G401.6 (cell line): ENCODE measurements around the gene UROC1.

Experiments used
- FAIRE-seq: peaks from 2 replicates; lab custom pipeline; 2012; peaks lifted over from hg19 to GRCh38; lab: Jason Lieb, UNC

UROC1 gene

DNA sequence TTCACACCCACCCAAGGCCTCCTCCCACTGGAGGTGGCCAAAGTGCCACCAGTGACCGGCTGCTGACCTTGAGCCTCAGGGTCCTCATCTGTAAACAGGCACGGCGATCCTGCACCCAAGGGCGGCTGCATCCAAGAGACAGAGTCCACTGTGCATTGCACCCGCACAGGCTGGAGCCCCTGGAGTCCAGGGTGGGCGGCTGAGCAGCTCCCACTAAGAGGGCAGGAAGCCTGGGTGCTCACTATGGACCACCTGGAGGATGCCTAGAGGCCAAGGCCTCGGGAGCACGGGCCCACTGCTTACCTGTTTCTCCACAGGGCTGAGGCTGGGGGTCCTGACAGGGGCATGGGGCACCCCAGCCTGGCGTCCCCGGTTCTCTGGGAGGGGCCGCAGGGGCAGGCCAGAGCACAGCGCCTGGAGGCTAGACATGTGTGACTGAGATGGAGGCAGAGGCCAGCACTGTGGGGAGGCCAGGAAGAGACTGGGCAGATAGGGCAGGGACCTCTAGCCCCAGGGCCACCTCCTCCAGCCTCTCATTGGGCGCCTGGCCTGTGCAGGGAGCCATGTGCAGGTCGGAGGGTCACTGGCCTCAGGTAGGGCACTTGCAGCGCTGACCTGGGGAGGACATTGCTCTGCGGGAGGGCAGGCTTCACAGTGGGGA, at the start of gene UROC1:
Gene UROC1 (minus strand): TSS at position 483 of the 661 bp plus-strand sequence. CDS start 54 bp downstream, at position 429.
- no peak for FAIRE-seq

DNA sequence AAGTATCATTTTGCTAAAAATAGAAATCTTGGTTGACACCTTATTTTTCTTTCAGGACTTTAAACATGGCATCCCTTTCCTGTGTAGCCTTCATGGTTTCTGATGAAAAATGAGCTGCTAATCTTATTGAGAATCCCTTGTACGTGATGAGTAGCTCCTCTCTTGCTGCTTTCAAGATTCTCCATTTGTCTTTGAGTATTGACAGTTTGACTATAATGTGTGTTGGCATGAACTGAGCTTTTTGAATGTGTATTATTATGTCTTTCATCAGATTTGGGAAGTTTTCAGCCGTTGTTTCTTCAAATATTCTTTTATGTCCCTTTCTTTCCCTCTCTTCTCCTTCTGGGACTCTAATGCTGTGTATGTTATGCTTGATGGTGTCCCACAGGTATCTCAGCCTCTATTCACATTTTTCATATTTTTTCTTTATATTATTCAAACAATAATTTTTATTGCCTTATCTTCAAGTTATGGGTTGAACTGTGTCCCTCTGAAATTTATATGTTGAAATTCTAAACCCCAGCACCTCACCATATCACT, 45.2 kb upstream of the UROC1 start:
- no peak for FAIRE-seq

DNA sequence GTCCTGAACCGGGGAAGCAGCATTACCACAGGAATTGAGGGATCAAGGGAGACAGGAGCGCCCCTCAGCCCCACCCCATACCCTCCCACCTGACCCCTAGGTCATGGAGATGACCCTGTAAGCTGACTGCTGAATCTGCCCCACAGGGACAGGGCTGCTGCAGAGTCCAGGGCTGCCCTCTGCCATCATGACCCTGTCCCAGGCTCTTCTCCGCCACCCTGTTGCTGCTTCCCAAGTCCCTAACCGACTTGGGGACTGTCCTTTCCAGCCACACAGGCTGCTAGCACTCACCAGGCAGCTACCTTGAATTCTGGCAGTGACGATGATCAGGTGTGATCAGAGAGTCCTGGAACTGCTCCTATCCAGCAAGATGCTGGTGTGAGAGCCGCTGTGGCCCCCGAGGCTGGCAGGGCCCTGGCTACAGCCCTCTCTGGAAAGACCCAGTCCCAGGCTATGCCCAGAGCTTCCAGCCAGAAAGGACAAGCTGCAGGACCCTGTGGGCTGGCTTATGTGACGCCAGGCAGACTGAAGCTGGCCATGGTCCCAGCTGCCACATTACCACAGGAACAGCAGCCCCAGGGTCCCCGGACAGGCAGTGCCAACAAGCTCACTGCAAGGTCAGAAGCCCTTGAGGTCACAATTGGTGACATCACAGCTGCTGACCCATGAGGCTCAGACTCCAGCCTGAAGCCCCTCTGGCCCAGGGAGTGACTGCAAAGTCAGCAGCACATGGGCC, 40.9 kb upstream of the UROC1 start, which contains the start of gene C3orf22:
Gene C3orf22 (minus strand): TSS at position 597 of the 736 bp plus-strand sequence. CDS start 5,542 bp downstream, outside the sequence.
- FAIRE-seq: no peak

DNA sequence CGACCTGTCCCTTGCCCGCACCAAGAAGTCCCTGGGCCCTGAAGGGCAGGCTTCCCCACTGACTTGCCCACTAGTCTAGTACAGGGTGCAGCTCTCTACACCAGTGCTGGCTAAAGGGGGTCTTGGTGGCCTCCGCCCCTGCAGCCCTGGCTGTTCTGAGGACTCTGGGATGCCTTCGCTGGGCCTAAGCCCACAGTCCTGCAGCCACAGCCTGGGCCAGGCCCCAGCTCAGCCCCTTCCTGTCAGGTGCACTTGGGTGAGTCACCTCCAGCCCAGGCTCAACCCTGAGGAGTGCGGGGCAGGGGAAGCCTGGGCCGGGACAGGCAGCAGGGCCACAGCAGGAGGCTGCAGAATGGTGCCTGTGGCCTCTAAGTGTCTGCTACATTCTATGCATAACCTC, 40.2 kb upstream of the UROC1 start:
- no peak for FAIRE-seq

DNA sequence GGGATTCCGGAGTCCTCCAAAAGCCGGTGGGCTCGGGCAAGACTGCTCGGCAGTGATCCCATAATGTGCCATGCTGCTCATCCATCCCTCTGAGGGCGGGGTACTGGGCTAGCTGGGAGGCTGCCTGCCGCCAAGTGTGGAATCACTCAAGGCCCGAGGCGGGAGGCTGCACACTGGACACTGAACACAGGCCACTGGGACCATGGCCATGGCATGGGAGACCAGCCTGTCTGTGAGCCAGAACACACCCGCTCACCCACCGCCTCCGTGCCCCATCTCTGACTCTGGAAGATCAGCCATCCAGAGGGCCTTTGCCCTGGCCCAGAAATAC, 39.8 kb upstream of the UROC1 start:
- no peak for FAIRE-seq

DNA sequence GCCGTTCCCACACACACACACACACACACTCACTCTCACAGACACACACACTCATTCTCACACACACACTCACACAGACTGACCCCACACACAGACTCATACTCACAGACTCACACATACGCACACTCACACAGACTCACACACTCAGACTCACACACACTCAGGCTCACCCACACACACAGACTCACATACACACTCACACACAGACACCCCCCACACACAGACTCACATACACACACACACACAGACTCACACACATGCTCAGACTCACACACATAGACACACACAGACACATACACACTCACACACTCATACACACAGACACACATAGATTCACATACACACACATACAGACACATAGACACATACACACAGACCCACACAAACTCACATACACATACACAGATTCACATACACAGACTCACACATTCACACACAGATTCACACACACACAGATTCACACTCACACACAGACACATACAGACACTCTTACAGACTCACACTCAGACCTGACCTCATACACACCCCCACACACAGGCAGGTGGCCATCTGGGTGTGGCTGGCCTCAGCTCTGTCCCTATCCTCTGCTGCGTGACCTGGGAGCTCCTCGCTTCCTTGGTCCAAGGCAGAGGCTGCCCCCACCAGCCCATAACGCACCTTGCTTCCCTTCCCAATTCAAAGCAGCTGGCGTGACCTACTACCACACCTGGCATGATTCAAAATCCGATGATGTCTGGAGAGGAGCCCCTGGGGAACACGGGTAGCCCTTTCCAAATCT, 39.3 kb upstream of the UROC1 start:
- no peak for FAIRE-seq

DNA sequence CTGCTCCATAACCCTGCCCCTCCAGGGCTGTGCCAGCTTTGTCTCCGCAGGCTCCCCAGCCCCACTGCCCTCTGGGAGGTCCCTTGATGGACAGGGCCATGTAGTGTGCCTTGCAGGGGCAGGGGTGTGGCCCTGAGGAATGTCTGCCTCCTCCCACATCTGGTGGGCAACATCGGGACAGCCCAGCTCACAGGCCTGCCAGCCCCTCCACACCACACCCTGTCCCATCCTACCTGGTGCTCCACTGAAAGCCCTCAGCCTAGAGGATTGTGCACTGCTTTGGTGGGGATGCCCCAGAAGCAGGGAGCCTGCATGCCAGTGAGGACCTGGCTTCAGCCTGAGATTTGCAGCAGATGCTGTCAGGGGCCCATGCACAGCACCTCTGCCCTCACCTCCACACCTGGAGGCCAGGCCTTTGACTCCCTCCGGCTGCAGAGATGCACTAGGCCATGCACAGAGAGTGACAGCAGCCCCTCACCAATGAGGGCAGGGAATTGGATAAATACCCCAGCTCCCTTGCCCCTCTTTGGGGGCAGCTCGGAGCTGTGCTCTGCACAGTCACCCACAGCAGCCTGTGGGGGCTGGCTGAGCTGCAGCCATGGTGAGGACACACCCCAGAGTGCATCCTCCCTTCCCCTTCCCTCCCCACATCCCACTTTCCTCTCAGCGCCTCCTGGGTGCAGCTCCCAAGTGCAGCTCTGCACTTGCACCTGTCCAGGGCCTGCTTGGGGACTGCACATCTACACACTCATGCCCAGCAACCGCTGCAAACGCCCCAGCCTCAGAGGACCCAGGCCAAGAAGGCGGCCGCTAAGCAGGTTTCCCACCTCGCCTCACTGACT, 38.4 kb upstream of the UROC1 start:
- no peak for FAIRE-seq

DNA sequence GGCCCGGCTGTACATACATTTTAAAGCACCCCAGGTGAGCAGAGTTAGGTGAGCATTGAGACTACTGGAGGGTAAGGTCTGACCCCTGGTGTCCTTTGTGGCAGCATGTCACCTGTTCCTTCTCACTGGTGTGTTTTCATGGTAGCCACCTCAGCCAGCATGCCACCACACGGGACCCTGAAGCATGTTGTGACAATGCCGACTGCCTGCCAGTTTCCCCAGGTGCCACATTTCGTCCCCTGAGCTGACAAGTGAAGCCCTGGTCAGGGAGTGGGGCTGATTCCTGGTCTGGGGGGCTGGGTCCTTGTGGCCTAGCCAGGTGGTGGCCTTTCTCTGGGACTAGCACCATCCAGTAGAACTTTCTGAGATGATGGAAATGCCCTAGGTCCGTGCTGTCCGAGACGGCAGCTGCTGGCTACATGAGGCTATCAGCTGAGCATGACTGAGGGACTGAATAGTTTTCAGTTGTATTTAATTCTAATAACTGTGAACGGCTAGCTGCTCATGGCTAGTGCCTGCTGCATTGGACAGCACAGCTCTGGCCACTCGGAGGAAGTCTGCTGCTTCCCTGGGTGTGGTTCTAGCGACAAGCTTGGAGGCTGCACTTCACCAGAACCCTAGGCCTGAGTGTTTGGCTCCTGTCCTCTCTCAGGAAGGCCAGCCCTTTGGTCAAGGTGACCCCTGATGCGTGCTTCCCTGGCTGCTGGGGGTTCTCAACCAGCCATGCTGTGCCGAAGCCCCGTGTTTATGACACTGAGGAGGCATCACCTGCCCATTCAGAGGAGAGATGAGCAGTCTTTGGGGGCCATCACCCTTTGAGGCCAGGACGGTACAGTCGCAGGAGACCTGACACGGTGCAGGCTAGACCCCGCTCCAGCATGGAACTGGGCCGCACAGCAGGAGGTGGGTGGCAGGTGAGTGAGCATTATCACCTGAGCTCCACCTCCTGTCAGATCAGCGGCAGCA, 37.3 kb upstream of the UROC1 start:
- FAIRE-seq: no peak

DNA sequence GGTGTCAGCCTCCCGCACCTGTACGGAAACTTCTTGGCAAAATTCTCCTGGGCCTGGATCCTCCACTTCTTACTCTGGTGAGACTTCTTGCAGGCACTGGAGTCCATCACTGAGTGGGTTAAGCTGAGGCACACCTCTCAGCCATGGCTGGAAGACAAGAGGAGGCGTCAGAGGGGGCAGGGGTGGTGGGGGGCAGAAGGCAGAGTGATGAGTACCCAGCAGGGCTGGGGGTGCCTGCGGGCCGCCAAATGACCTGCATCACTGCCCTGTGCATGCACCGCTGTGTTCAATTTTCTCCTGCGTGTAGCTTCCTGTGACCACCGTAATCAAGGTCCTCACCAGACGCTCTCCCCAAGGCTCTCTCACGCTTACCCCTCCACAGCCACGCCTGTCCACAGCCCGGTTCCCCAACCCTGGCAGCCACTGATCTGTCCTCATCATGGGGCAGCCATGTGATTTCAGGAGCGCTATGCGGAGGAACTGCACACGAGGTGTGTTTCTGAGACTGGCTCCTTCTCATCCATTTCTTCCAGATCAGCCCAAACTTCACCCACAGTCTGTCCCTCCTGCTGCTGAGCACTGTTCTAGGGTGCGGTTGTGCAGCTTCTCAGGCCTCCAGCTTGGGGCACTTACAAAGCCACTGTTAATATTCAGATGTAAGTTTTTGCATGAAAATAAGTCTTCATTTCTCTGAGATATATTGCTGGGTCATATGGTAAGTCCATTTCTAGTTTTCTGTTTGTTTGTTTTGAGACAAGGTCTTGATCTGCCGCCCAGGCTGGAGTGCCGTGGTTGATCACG, 35.9 kb upstream of the UROC1 start:
- no peak for FAIRE-seq

DNA sequence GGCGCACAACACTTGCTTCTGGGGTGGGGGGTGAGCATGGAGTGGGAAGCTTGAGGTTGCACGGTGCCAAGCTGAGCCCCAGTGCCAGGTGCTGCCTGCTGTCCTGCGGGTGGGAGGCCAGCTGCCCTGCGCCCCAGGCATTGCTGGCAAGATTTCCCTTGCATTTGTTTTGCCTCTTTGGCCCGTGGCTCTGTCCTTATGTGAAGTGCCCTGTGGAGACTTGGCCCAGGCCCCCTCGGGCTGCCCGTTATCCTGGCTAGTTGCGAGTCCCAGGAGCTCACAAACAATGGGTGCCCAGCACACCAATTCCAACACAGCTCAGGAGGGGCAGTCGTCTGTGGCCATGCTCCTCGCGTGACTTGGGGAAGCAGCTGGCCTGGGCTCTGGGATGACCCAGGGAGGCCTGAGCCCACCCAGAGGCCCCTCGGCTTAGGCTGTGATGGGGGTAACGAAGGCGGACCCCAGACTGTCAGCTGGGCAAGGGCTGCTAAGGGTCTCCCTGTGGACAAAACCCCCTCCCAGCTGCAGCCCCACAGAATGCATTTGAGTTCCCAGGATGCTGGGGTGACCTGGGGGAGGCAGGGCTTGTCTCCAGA, 35.2 kb upstream of the UROC1 start:
- no peak for FAIRE-seq

DNA sequence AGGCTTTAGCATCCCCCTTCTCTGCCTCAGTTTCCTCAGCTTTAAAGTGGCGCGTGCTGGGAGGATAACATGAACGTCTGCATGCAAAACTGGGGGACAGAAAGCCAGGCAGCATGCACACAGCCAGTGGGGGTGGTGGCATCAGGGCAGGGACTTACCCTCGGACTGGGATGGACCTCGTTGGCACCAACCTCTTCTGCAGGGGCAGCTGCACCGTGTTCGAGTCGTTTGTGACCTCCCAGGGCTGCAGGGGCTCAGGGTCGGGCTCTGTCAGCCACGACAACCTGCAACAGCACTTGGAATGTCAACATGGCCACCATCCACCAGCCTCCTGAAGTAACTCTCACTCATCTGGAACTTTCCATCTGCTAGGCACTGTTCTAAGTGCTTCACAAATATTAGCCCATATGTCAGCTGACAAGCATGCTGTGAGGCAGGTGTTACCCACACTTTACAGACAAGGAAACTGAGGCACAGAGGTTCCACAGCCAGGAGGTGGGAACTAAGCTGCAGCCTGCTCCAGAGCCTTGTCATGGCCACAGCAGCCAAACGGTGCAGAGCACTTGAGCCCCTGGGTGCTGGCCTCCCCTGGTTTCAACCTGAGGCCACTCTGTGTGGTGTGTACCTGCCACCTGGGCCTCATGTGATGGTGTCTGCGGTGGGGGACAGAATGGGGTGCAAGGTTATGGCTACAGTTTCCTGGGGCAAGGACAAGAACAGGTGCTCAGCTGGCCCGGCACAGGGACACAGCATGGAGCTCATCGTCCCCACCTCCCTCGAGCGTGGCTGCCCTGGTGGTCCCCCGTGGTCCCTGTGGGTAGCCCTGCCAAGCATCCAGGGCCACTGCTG, 34.5 kb upstream of the UROC1 start:
- FAIRE-seq: no peak

DNA sequence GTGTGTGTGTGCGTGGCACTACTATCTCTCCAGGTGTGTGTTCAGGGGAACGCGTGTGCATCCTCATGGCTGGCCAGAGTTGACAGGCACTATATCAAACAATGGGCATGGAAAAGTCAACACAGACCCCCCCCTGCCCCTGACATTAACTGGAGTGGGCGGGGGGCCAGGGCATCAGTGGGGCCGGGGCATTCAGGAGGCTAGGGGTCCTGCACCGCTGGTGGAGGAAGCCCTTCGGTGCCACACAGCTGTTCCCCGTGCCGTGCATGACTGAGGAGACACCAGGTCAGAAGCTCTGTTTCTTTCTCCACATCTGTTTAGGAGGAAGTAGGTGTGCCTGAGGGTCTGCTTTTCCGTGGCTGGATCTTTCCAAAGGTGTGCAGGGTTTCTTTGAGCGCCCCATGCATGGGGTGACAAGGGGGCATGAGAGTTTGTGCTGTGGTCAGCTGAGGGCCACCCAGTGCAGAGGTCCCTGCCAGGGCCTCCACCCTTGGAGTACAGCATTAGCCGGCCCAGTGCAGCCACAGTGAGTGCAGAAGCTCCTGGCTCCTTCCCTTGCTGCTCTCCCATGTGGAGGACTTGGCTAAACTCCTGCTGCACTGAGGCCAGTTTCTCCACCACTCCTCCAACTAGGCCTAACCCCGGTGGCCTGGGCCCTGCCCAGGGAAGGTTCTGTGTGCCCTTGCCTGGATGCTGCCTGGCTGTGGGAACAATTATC, 33.7 kb upstream of the UROC1 start:
- FAIRE-seq: no peak

DNA sequence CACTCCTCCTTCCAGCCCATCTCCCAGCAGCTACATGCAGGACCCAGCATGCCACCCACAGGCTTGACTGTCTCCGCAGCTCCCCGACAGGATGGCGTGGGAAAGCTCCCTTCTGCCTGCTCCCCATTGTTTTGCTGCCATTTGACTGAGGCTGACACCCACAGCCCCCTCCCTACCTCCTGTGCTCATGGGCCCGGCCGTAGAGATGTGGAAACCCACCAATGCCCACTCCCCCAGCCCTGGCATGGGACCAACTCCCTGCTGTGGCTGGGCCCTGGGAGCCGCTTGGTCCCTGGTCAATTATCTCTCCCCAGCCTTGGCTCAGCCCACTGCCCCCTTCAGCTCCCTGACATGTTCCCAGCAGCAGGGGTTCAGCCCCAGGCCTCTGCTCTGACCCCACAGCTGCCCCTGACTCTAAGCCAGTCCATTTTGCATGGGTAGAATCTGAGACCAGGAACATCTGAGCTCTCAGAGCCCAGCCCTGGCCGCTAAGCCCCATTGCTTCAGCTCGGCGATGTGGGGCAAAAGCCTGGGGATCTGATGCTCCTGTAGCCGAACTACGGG, 33.0 kb upstream of the UROC1 start:
- no peak for FAIRE-seq

DNA sequence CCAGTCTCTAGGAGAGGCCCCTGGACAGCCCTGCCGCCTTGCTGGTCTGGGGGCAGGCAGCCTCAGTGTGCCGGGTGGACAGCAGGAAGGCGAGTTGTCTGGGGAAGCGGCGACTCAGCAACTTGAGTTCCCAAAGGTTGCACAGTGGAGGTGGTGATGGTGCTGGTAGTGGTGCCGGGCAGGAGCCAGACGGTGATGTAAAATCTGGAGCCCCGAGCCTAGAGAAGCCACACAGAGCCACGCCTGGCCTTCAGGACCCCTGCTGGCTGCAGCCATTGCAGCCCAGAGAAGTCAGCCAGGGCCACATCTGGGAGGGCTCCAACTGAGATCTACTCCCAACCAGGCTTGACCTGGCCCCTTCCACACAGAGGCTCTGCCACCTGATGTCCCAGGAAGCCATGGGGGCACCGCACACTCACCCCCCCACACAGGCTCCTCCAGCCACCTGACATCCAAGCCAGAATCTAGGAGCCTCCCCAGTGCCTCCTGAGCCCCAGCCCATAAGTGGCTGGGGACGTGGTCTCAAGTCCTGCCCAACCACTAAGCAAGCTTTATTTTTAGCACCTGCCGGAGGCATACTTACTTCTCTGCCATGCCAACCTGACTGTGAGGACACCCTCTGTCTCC, 32.4 kb upstream of the UROC1 start:
- FAIRE-seq: no peak

DNA sequence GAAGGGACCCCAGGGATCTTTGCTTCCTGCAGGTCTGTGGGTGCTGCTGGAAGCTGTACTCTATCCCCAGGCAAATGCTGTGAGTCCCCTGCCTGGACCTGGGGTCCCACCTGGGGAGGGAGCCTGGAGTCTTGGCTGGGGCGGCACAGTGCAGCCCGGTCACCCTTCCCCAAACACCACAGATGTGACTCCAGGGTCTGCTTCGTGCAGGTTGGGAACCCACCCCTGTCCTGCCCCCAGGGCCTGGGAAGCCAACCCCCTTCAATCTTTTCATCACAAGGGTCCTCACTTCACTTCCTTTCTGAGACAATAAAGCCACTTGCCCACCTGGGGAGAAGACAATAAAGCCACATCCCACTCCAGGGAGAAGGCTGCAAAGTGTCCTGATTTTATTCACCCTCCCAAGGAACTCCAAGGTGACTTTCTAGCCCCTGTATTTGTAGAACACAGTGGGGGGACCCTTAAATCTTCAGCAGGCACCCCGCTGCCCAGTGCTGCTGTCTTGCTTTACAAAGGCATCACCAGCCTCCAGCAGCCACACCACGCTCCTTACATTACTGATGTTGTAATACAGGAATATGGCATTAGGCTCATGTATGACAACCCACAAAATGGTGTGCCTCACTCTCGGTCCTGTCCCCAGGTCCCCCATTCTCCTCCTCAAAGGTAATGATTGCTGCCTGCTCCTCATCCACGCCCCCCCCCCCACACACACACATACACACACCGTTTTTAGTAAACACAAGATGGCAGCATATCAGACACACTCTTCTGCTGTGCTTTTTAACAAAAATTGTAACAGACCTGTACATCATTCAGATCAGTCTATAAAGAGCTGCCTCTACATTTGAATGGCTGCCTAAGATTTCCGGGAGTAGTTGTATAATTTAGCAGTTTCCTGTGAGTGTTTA, 31.2 kb upstream of the UROC1 start:
- FAIRE-seq: no peak

DNA sequence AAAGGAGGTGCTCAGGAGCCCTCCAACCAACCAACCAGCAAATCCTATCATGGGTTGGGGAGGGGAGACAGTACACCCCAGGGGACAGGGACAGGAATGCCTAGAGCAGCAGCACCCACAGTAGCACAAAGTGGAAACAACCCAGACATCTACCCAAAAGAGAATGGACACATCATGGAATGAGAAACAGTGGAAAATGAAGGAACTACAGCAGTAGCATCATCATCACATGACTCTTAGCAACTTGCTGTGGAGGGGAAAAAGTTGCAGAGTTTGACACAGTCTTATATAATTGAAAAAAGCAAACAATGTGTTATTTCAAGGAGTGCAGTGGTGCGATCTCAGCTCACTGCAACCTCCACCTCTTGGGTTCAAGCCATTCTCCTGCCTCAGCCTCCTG, 30.1 kb upstream of the UROC1 start:
- FAIRE-seq: no peak
